ENCODE measurements around the gene TCP1. TPM values are rescaled to one million over a fixed set of nuclear protein-coding genes. Genes with fewer than 3 reads are reported as not detected.

Gene TCP1
- total and polyA plus RNA-seq, 2 experiments from 2014 or later: 222 to 346 TPM

GRCh38 chr6:159760602-159761057 lies 28.8 kb downstream of the TCP1 start:
- Histone ChIP-seq H3K4me1 (ENCODE audit: insufficient read depth) (peaks cover 18% of the 10 kb centered on the region), H3K4me2 (peak overlapping the region; percentile 71), H3K79me2 (replicated peaks; ENCODE audit: insufficient read depth) (peaks cover 35% of the 10 kb centered on the region), H2AFZ (no peak overlapping the region), H4K20me1 (replicated peaks; ENCODE audit: insufficient read depth) (0 out of 2 replicates have a peak, but pooled peaks cover 9% of the 10 kb centered on the region), H3F3A (replicated peaks; ENCODE audit: low read depth) (peaks cover 5% of the 10 kb centered on the region), H3K9me2 (ENCODE audit: insufficient read depth) (no peaks in the 10 kb centered on the region), H3K36me3 (ENCODE audit: insufficient read depth) (peaks cover 34% of the 10 kb centered on the region; the same call in 1 of the 2 replicates), H3K4me3 (peak overlapping the region; percentile 88), H3K27ac (ENCODE audit: low read depth) (peak overlapping the region; percentile 98), H3K27me3 (ENCODE audit: insufficient read depth) (no peaks in the 10 kb centered on the region)
- ATAC-seq (peak; percentile 40), DNase-seq (ENCODE audit: low spot score) (peak; percentile 93)
- TF ChIP-seq REST (IDR thresholded peaks at IDR 0.05; ENCODE audit: unreplicated experiment): no peak
- no peak for TF ChIP-seq ETS1 (IDR thresholded peaks at IDR 0.05)
- TF ChIP-seq POLR2AphosphoS5 (IDR thresholded peaks at IDR 0.05; ENCODE audit: low read depth): 0 out of 2 replicates have a peak, but pooled peaks have one; percentile 15
- Mint-ChIP-seq H3K4me3 (peak overlapping the region; percentile 90), H3K9me3 (no peaks in the 10 kb centered on the region; the same call in 2 of the 3 replicates), H3K27ac (peak overlapping the region; percentile 94), H3K36me3 (ENCODE audit: low read depth) (peaks cover 70% of the 10 kb centered on the region), H3K27me3 (ENCODE audit: insufficient read depth, low read depth, poor library complexity) (peaks cover 20% of the 10 kb centered on the region), H3K4me1 (peaks cover 37% of the 10 kb centered on the region)

- Histone ChIP-seq H3K4me2 (peak overlapping the region; percentile 0), H3K4me1 (ENCODE audit: insufficient read depth) (peaks cover 18% of the 10 kb centered on the region), H3K79me2 (replicated peaks; ENCODE audit: insufficient read depth) (peaks cover 26% of the 10 kb centered on the region), H4K20me1 (replicated peaks; ENCODE audit: insufficient read depth) (0 out of 2 replicates have a peak, but pooled peaks cover 7% of the 10 kb centered on the region), H3K9me2 (ENCODE audit: insufficient read depth) (no peaks in the 10 kb centered on the region), H3K4me3 (no peak overlapping the region), H3K36me3 (ENCODE audit: insufficient read depth) (peaks cover 34% of the 10 kb centered on the region; the same call in 1 of the 2 replicates), H3K27ac (ENCODE audit: low read depth) (peak overlapping the region; percentile 75), H3K27me3 (ENCODE audit: insufficient read depth) (no peaks in the 10 kb centered on the region), H2AFZ (no peak overlapping the region), H3F3A (replicated peaks; ENCODE audit: low read depth) (peaks cover 5% of the 10 kb centered on the region)
- peak overlapping the region; percentile 25 for H3K4me3 Mint-ChIP-seq
- DNase-seq (ENCODE audit: low spot score): no peak
- peaks cover 70% of the 10 kb centered on the region for H3K36me3 Mint-ChIP-seq (ENCODE audit: low read depth)
- peaks cover 34% of the 10 kb centered on the region for H3K4me1 Mint-ChIP-seq
- H3K27ac Mint-ChIP-seq: peak overlapping the region; percentile 37
- H3K9me3 Mint-ChIP-seq: no peaks in the 10 kb centered on the region; the same call in 2 of the 3 replicates
- ATAC-seq: no peak
- peaks cover 20% of the 10 kb centered on the region for H3K27me3 Mint-ChIP-seq (ENCODE audit: insufficient read depth, low read depth, poor library complexity)
- TF ChIP-seq ETS1 (IDR thresholded peaks at IDR 0.05) (no peak), ZNF114 (CRISPR knock-in tag; IDR thresholded peaks at IDR 0.05) (no peak), CTCF (conservative IDR thresholded peaks at IDR 0.05; ENCODE audit: low read depth in 2 of 2) (no peak), NANOG (IDR thresholded peaks at IDR 0.05; ENCODE audit: borderline replicate concordance) (no peak), EZH2phosphoT487 (IDR thresholded peaks at IDR 0.05; ENCODE audit: unreplicated experiment) (no peak), CREB1 (CRISPR knock-in tag; IDR thresholded peaks at IDR 0.05; ENCODE audit: low read depth) (no peak), POLR2AphosphoS5 (IDR thresholded peaks at IDR 0.05; ENCODE audit: low read depth) (no peak), STAT1 (IDR thresholded peaks at IDR 0.05; ENCODE audit: unreplicated experiment) (no peak), ZNF331 (CRISPR knock-in tag; IDR thresholded peaks at IDR 0.05; ENCODE audit: low read depth) (no peak), REST (IDR thresholded peaks at IDR 0.05; ENCODE audit: unreplicated experiment) (no peak), JUNB (IDR thresholded peaks at IDR 0.05; ENCODE audit: unreplicated experiment) (no peak)
Observed at GRCh38 chr6:159759645-159760044, 29.8 kb downstream of the TCP1 start.

Measured in GM23338 (cell line).